H1 (cell line): ENCODE measurements around the gene ZNF609.

Experiments
- BRCA1 ChIP-seq: IDR thresholded peaks from 2 replicates; pipeline ENCODE4 v1.6.1; 2012; ENCODE audit warnings: low read depth, low read length, improper control_type of control experiment
- POLR2A ChIP-seq, 2 experiments: IDR thresholded peaks; 1 replicate in 1 of 2; 2 replicates in 1 of 2; pipeline ENCODE4 v1.6.1; 2011; ENCODE audit warnings: low read depth in 2 of 2, low read length in 2 of 2, mild to moderate bottlenecking in 2 of 2; ENCODE audit errors: control extremely low read depth in 1 of 2
- POLR2AphosphoS5 ChIP-seq: IDR thresholded peaks from 2 replicates; pipeline ENCODE4 v1.6.1; 2011; ENCODE audit warnings: low read depth, low read length
- TF ChIP-seq, protein P1 (sequence below): IDR thresholded peaks from 2 replicates; pipeline ENCODE4 v1.6.1; 2012; ENCODE audit warnings: inconsistent platforms

DNA sequence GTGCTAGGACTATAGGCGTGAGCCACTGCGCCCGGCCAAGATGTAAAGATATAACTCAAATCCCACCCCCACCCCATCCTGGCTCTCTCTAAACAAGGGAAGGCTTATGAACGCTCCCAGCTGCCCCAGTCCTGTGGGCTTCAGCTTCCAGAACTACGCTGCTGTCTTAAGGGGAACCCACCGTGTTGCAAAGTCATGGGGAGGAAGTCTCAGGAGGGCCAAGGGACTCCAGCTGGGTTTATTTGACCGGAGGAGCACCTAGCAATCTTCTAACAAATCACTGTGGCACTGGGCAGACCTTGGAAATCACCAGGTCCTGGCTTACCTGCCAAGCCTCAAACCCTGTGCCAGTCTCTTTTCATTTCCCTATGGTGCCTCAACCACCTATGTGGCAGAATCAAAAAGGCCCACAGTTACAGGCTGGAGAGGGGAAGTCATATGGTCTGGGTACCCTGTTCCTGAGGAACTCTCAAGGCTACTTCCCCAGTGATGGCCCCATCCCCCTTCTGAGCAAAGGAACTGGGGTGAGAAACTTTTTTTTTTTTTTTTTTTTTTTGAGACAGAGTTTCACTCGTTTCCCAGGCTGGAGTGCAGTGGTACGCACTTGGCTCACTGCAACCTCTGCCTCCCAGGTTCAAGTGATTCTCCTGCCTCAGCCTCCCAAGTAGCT, 231.7 kb downstream of the ZNF609 start:
- TF ChIP-seq POLR2A (IDR thresholded peaks at IDR 0.05; ENCODE audit: control extremely low read depth in 1 of 2, low read depth in 2 of 2, low read length in 2 of 2) (no peak), POLR2AphosphoS5 (no peak), BRCA1 (no peak)
- TF ChIP-seq, protein P1, sequence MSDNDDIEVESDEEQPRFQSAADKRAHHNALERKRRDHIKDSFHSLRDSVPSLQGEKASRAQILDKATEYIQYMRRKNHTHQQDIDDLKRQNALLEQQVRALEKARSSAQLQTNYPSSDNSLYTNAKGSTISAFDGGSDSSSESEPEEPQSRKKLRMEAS = no peak
